HL-60 (cell line): Measurements from ENCODE around the gene BEND5.

Source experiments
- CTCF ChIP-seq: IDR thresholded peaks from one replicate; pipeline ENCODE4 v1.5.1; 2011; ENCODE audit warnings: low read length, control low read depth, inconsistent platforms; ENCODE audit not compliant: insufficient read depth
- POLR2AphosphoS5 ChIP-seq: IDR thresholded peaks from 2 replicates; pipeline ENCODE4 v1.6.1; 2012; ENCODE audit warnings: low read depth

- TF ChIP-seq CTCF (no peak), POLR2AphosphoS5 (no peak)
Observed at GRCh38 chr1:48693180-48693579, 83.5 kb downstream of the BEND5 start.
